ENCODE measurements around the gene SFN. TPM values are rescaled to one million over a fixed set of nuclear protein-coding genes. Genes with fewer than 3 reads are reported as not detected.
A peak's percentile ranks its signal among the peaks of the same experiment; 100 is the strongest.

SFN gene
- total and polyA plus RNA-seq, 2 of the 13 experiments (the other 11 are each of a cell fraction or from before 2014, with no cell fraction given): 4.3 to 5.6 TPM

GRCh38 chr1:26911399-26912146, 48.6 kb downstream of the SFN start (continued):
- TF ChIP-seq, protein P1, sequence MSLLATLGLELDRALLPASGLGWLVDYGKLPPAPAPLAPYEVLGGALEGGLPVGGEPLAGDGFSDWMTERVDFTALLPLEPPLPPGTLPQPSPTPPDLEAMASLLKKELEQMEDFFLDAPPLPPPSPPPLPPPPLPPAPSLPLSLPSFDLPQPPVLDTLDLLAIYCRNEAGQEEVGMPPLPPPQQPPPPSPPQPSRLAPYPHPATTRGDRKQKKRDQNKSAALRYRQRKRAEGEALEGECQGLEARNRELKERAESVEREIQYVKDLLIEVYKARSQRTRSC (CRISPR knock-in tag; IDR thresholded peaks at IDR 0.05; ENCODE audit: low read depth): no peak
- TF ChIP-seq, protein P2, sequence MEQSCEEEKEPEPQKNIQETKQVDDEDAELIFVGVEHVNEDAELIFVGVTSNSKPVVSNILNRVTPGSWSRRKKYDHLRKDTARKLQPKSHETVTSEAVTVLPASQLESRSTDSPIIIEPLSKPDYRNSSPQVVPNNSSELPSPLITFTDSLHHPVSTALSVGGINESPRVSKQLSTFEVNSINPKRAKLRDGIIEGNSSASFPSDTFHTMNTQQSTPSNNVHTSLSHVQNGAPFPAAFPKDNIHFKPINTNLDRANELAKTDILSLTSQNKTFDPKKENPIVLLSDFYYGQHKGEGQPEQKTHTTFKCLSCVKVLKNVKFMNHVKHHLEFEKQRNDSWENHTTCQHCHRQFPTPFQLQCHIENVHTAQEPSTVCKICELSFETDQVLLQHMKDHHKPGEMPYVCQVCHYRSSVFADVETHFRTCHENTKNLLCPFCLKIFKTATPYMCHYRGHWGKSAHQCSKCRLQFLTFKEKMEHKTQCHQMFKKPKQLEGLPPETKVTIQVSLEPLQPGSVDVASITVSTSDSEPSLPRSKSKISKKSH (CRISPR knock-in tag; IDR thresholded peaks at IDR 0.05; ENCODE audit: borderline replicate concordance): peak; percentile 41; the same call in 1 of the 2 replicates
- TF ChIP-seq ZNF792 (CRISPR knock-in tag; IDR thresholded peaks at IDR 0.05) (no peak), CEBPB (IDR thresholded peaks at IDR 0.05; ENCODE audit: borderline replicate concordance, low read depth, low read length) (no peak), ZNF772 (CRISPR knock-in tag; IDR thresholded peaks at IDR 0.05) (no peak; the same call in 1 of the 2 replicates), AHR (CRISPR knock-in tag; IDR thresholded peaks at IDR 0.05) (no peak), ZNF253 (CRISPR knock-in tag; IDR thresholded peaks at IDR 0.05; ENCODE audit: borderline replicate concordance) (no peak), PRMT3 (CRISPR knock-in tag; IDR thresholded peaks at IDR 0.05; ENCODE audit: borderline replicate concordance, low read depth) (no peak), CBFB (CRISPR knock-in tag; IDR thresholded peaks at IDR 0.05) (no peak), ZNF652 (CRISPR knock-in tag; IDR thresholded peaks at IDR 0.05; ENCODE audit: borderline replicate concordance, low read depth) (no peak), ZNF501 (CRISPR knock-in tag; IDR thresholded peaks at IDR 0.05) (no peak; the same call in 1 of the 2 replicates), YY1 (IDR thresholded peaks at IDR 0.05; ENCODE audit: insufficient read depth, insufficient replicate concordance, low read depth, low read length) (no peak), GTF3A (CRISPR knock-in tag; conservative IDR thresholded peaks at IDR 0.05) (no peak), ZNF816 (CRISPR knock-in tag; IDR thresholded peaks at IDR 0.05; ENCODE audit: borderline replicate concordance) (no peak), SMARCC2 (IDR thresholded peaks at IDR 0.05) (no peak), LCORL (IDR thresholded peaks at IDR 0.05) (no peak), LCORL (CRISPR knock-in tag; IDR thresholded peaks at IDR 0.05) (no peak), ZSCAN25 (CRISPR knock-in tag; IDR thresholded peaks at IDR 0.05) (0 out of 2 replicates have a peak, but pooled peaks have one; percentile 30), ZIK1 (CRISPR knock-in tag; IDR thresholded peaks at IDR 0.05; ENCODE audit: borderline replicate concordance, low read depth) (no peak), THAP8 (CRISPR knock-in tag; IDR thresholded peaks at IDR 0.05; ENCODE audit: borderline replicate concordance) (no peak), ZNF580 (CRISPR knock-in tag; IDR thresholded peaks at IDR 0.05; ENCODE audit: borderline replicate concordance, low read depth) (no peak), ZNF614 (CRISPR knock-in tag; IDR thresholded peaks at IDR 0.05; ENCODE audit: borderline replicate concordance) (no peak; the same call in 1 of the 2 replicates), ZNF260 (CRISPR knock-in tag; IDR thresholded peaks at IDR 0.05; ENCODE audit: borderline replicate concordance, low read depth) (no peak), ZNF44 (CRISPR knock-in tag; IDR thresholded peaks at IDR 0.05) (no peak), KLF15 (CRISPR knock-in tag; IDR thresholded peaks at IDR 0.05; ENCODE audit: borderline replicate concordance) (no peak)
- TF ChIP-seq, protein P3, sequence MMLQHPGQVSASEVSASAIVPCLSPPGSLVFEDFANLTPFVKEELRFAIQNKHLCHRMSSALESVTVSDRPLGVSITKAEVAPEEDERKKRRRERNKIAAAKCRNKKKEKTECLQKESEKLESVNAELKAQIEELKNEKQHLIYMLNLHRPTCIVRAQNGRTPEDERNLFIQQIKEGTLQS (CRISPR knock-in tag; IDR thresholded peaks at IDR 0.05): no peak
- TF ChIP-seq, protein P4, sequence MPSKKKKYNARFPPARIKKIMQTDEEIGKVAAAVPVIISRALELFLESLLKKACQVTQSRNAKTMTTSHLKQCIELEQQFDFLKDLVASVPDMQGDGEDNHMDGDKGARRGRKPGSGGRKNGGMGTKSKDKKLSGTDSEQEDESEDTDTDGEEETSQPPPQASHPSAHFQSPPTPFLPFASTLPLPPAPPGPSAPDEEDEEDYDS (CRISPR knock-in tag; IDR thresholded peaks at IDR 0.05): no peak

Data from HepG2 (cell line).